Fibroblast of lung (primary cell): Measurements from ENCODE around the gene CHST1. TPM values are rescaled to one million over a fixed set of nuclear protein-coding genes. Genes with fewer than 3 reads are reported as not detected.

Experiments
- DNase-seq, 2 donors: peaks; one replicate each; pipeline versions ENCODE4 v3.0.0 to v3.0.0-alpha.2; 2010; ENCODE audit warnings: low read depth in 2 of 2
- H2AFZ ChIP-seq: 2 replicates; pipeline ENCODE4 v1.5.1; 2012; ENCODE audit warnings: low read length, control low read depth, inconsistent platforms
- H3K27ac ChIP-seq: 2 replicates; pipeline ENCODE4 v1.5.1; 2011; ENCODE audit warnings: low read length, control low read depth; ENCODE audit not compliant: insufficient read depth
- H3K27me3 ChIP-seq: 2 replicates; pipeline ENCODE4 v1.5.1; 2011; ENCODE audit warnings: mild to moderate bottlenecking, low read length; ENCODE audit not compliant: control insufficient read depth, insufficient read depth
- H3K36me3 ChIP-seq: 2 replicates; pipeline ENCODE4 v1.5.1; 2011; ENCODE audit warnings: low read length; ENCODE audit not compliant: control insufficient read depth, insufficient read depth
- H3K4me1 ChIP-seq: 2 replicates; pipeline ENCODE4 v1.5.1; 2011; ENCODE audit warnings: low read length; ENCODE audit not compliant: control insufficient read depth, insufficient read depth; ENCODE audit errors: extremely low read depth
- H3K4me2 ChIP-seq: 2 replicates; pipeline ENCODE4 v1.5.1; 2011; ENCODE audit warnings: low read length, control low read depth; ENCODE audit not compliant: insufficient read depth; ENCODE audit errors: extremely low read depth
- H3K4me3 ChIP-seq, 4 experiments: fragments of 200-600 bp in 1 of 4; sonication (generic) in 1 of 4; replicated peaks in 1 of 4; 2 replicates each; pipeline ENCODE4 v1.5.1; 2011 to 2016; ENCODE audit warnings: low read length in 4 of 4, low read depth in 3 of 4, mild to moderate bottlenecking in 3 of 4, control low read depth in 2 of 4, inconsistent platforms in 1 of 4, mixed read lengths in 1 of 4; ENCODE audit not compliant: insufficient read depth in 1 of 4; ENCODE audit errors: control extremely low read depth in 1 of 4
- H3K79me2 ChIP-seq: 2 replicates; pipeline ENCODE4 v1.5.1; 2012; ENCODE audit warnings: mild to moderate bottlenecking, low read length, inconsistent platforms; ENCODE audit not compliant: control insufficient read depth, insufficient read depth
- H3K9ac ChIP-seq: 2 replicates; pipeline ENCODE4 v1.5.1; 2011; ENCODE audit warnings: mild to moderate bottlenecking, low read length, control low read depth; ENCODE audit not compliant: insufficient read depth
- H3K9me3 ChIP-seq: 2 replicates; pipeline ENCODE4 v1.5.1; 2012; ENCODE audit warnings: low read depth, low read length; ENCODE audit not compliant: control insufficient read depth, insufficient read depth
- H4K20me1 ChIP-seq: 2 replicates; pipeline ENCODE4 v1.5.1; 2011; ENCODE audit warnings: low read length; ENCODE audit not compliant: control insufficient read depth, insufficient read depth; ENCODE audit errors: extremely low read depth
- EZH2 ChIP-seq: IDR thresholded peaks from 2 replicates; pipeline ENCODE4 v1.5.1; 2012; ENCODE audit warnings: low read length, control low read depth, mild to moderate bottlenecking; ENCODE audit errors: missing control alignments
- polyA minus RNA-seq: library from RNA; depleted of rRNA, polyadenylated mRNA; stranded (reverse); fragments of >200 nt; gene quantifications from 2 replicates; pipeline ENCODE4 v1.2.3, GENCODE V29; 2011; ENCODE audit warnings: low replicate concordance
- polyA plus RNA-seq, 2 donors: library from polyadenylated mRNA; depleted of rRNA in 1 of 2; stranded (reverse) in 1 of 2; unstranded in 1 of 2; fragments of >200 nt; gene quantifications; 2 replicates each; pipeline ENCODE4 v1.2.1, GENCODE V29; 2011 to 2012; ENCODE audit warnings: missing spikeins in 1 of 2
- total RNA-seq: library from RNA; depleted of rRNA; stranded (reverse); fragments of >200 nt; gene quantifications from 2 replicates; pipeline ENCODE4 v1.2.1, GENCODE V29; 2014
- TF ChIP-seq, protein P1 (sequence below), 2 donors: IDR thresholded peaks in 1 of 2; conservative IDR thresholded peaks in 1 of 2; 1 replicate in 1 of 2; 2 replicates in 1 of 2; pipeline ENCODE4 v1.5.1; 2011 to 2012; ENCODE audit warnings: low read length in 2 of 2, control low read depth in 1 of 2, inconsistent platforms in 1 of 2, low read depth in 1 of 2, mild to moderate bottlenecking in 1 of 2

Gene CHST1, protein sequence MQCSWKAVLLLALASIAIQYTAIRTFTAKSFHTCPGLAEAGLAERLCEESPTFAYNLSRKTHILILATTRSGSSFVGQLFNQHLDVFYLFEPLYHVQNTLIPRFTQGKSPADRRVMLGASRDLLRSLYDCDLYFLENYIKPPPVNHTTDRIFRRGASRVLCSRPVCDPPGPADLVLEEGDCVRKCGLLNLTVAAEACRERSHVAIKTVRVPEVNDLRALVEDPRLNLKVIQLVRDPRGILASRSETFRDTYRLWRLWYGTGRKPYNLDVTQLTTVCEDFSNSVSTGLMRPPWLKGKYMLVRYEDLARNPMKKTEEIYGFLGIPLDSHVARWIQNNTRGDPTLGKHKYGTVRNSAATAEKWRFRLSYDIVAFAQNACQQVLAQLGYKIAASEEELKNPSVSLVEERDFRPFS
- total RNA-seq (under 0.01 and 0.26 TPM in 2 replicates), polyA plus RNA-seq (0.11 and 0.17 TPM in 2 replicates), polyA minus RNA-seq (not detected in 2 replicates)
- polyA plus RNA-seq (2012), result 0.24 and 0.31 TPM in 2 replicates

DNA sequence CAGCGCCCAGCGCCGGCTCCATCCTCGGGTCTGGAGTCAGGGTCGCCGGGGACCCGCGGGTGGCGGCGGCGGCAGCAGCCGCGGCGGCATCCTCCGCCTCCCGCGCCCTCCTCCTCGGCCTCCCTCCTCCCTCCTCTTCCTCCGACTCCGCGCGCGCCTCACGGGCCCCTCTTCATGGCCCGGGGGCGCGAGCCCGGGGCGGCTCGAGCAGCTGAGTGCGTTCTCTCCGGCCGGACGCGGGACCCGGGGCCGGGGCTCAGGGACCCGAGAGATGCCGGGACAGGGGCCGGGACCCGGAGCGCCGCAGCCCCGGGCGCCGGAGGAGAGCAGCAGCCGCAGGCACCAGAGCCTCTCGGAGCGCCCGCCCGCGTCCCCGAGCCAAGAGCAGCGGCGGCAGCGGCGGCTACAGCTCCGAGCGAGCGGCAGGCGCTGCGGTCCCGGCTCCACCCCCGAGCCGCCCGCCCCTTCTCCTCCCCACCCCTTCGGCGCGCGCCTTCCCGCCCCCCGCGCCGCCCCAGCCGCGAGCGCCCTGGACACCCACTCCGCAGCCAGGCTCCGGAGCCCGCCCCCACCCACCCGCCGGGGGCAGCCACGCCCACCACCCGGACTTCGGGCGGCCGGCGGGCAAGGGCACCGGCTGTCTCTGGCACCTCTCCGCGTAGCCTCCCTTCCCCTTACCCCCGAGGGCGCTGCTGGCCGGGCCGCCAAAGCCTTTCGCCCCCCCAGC is at the start of gene CHST1:
Gene CHST1 (minus strand): TSS at position 417 of the 727 bp plus-strand sequence. CDS start 14,699 bp downstream, outside the sequence.
- Histone ChIP-seq H3K79me2 (no peaks in the 10 kb centered on the region), H3K27ac (no peak within 1 kb of the TSS), H3K9me3 (no peaks in the 10 kb centered on the region), H2AFZ (no peak within 1 kb of the TSS), H3K4me3 (peak within 1 kb of the TSS in 2 of 4 experiments; percentile 41 to 47), H4K20me1 (no peaks in the 10 kb centered on the region), H3K27me3 (peaks cover 45% of the 10 kb centered on the region), H3K4me1 (peaks cover 15% of the 10 kb centered on the region), H3K4me2 (peak within 1 kb of the TSS; percentile 48), H3K9ac (peak within 1 kb of the TSS; percentile 5), H3K36me3 (no peaks in the 10 kb centered on the region)
- TF ChIP-seq, protein P1, sequence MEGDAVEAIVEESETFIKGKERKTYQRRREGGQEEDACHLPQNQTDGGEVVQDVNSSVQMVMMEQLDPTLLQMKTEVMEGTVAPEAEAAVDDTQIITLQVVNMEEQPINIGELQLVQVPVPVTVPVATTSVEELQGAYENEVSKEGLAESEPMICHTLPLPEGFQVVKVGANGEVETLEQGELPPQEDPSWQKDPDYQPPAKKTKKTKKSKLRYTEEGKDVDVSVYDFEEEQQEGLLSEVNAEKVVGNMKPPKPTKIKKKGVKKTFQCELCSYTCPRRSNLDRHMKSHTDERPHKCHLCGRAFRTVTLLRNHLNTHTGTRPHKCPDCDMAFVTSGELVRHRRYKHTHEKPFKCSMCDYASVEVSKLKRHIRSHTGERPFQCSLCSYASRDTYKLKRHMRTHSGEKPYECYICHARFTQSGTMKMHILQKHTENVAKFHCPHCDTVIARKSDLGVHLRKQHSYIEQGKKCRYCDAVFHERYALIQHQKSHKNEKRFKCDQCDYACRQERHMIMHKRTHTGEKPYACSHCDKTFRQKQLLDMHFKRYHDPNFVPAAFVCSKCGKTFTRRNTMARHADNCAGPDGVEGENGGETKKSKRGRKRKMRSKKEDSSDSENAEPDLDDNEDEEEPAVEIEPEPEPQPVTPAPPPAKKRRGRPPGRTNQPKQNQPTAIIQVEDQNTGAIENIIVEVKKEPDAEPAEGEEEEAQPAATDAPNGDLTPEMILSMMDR (conservative IDR thresholded peaks at IDR 0.05 in 1 of 2, IDR thresholded peaks at IDR 0.05 in 1 of 2; ENCODE audit: low read depth in 1 of 2, low read length in 2 of 2), result no peak
- peak; percentile 17 for TF ChIP-seq EZH2
- DNase-seq, result peak in 1 of 2 donors; percentile 32

DNA sequence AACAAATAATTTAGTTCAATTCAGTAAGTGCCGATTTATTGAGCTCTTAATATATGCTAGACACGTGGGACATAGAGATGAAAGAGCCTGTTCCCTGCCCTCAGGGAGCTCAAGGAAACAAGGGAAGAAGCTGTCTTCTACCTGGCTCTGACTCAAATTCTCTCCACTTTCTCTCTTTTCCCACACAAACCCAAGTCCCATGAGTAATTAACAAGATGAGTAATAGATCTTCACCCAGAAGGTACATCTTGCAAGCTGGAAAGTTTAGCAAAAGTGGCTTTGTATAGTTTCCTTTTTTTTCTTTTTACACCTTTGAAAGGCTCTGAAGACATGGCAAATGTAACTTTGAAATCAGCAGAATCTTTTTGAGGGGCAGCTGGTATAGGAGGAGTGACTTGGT is 48.2 kb upstream of the CHST1 start:
- no peak overlapping the region for H2AFZ ChIP-seq
- DNase-seq, result no peak
- H3K27me3 ChIP-seq, result peaks cover 2% of the 10 kb centered on the region

More for the DNA sequence above, 48.2 kb upstream of the CHST1 start:
- Histone ChIP-seq H4K20me1 (no peaks in the 10 kb centered on the region), H3K79me2 (no peaks in the 10 kb centered on the region), H3K4me1 (no peaks in the 10 kb centered on the region), H3K4me3 (no peak overlapping the region), H3K4me2 (no peak overlapping the region), H3K9ac (no peak overlapping the region), H3K36me3 (no peaks in the 10 kb centered on the region), H3K27ac (no peak overlapping the region), H3K9me3 (no peaks in the 10 kb centered on the region)
- TF ChIP-seq EZH2, result no peak
- TF ChIP-seq, protein P1 (conservative IDR thresholded peaks at IDR 0.05 in 1 of 2, IDR thresholded peaks at IDR 0.05 in 1 of 2; ENCODE audit: low read depth in 1 of 2, low read length in 2 of 2), result no peak
